Trophoblast cell (in vitro differentiated cells and primary cell): Measurements from ENCODE around the gene USP34.

ENCODE experiments used
- DNase-seq, 2 donors: peaks; one replicate each; pipeline ENCODE4 v3.0.0-alpha.2; 2016
- H2AFZ ChIP-seq: 2 replicates; pipeline ENCODE4 v1.6.1; 2013; ENCODE audit warnings: low read length, moderate library complexity, mild to moderate bottlenecking; ENCODE audit not compliant: insufficient read depth, poor library complexity
- H2AK5ac ChIP-seq: 2 replicates; pipeline ENCODE4 v1.6.1; 2013; ENCODE audit warnings: mild to moderate bottlenecking, low read length
- H2BK120ac ChIP-seq: 2 replicates; pipeline ENCODE4 v1.6.1; 2013; ENCODE audit warnings: low read length, mild to moderate bottlenecking, moderate library complexity; ENCODE audit not compliant: insufficient read depth, poor library complexity
- H2BK12ac ChIP-seq: 2 replicates; pipeline ENCODE4 v1.6.1; 2013; ENCODE audit warnings: mild to moderate bottlenecking, low read length, moderate library complexity
- H2BK5ac ChIP-seq: 2 replicates; pipeline ENCODE4 v1.6.1; 2013; ENCODE audit warnings: low read length, low read depth, moderate library complexity, mild to moderate bottlenecking; ENCODE audit not compliant: poor library complexity
- H3K14ac ChIP-seq: 2 replicates; pipeline ENCODE4 v1.6.1; 2013; ENCODE audit warnings: mild to moderate bottlenecking, low read length
- H3K18ac ChIP-seq: 2 replicates; pipeline ENCODE4 v1.6.1; 2013; ENCODE audit warnings: mild to moderate bottlenecking, low read length
- H3K23ac ChIP-seq: 2 replicates; pipeline ENCODE4 v1.6.1; 2013; ENCODE audit warnings: low read length
- H3K27ac ChIP-seq: 2 replicates; pipeline ENCODE4 v1.5.1; 2013; ENCODE audit warnings: low read depth, mild to moderate bottlenecking, inconsistent platforms, low read length, moderate library complexity
- H3K27me3 ChIP-seq: 2 replicates; pipeline ENCODE4 v1.6.1; 2013; ENCODE audit warnings: inconsistent platforms, mild to moderate bottlenecking, low read length, moderate library complexity; ENCODE audit not compliant: insufficient read depth
- H3K36me3 ChIP-seq, 2 experiments: 1 replicate in 1 of 2; 2 replicates in 1 of 2; pipeline ENCODE4 v1.6.1; 2013; ENCODE audit warnings: low read length in 2 of 2, mild to moderate bottlenecking in 2 of 2, moderate library complexity in 1 of 2; ENCODE audit not compliant: insufficient read depth in 2 of 2, control insufficient read depth in 1 of 2
- H3K4ac ChIP-seq: 2 replicates; pipeline ENCODE4 v1.6.1; 2013; ENCODE audit warnings: low read depth, mild to moderate bottlenecking, low read length, moderate library complexity
- H3K4me1 ChIP-seq, 2 experiments: 1 replicate in 1 of 2; 2 replicates in 1 of 2; pipeline ENCODE4 v1.6.1; 2013; ENCODE audit warnings: low read length in 2 of 2, mild to moderate bottlenecking in 2 of 2, moderate library complexity in 1 of 2; ENCODE audit not compliant: insufficient read depth in 2 of 2, control insufficient read depth in 1 of 2
- H3K4me2 ChIP-seq: 2 replicates; pipeline ENCODE4 v1.6.1; 2013; ENCODE audit warnings: inconsistent platforms, mild to moderate bottlenecking, low read length, moderate library complexity
- H3K4me3 ChIP-seq: 2 replicates; pipeline ENCODE4 v1.5.1; 2013; ENCODE audit warnings: mild to moderate bottlenecking, low read depth, low read length, inconsistent platforms
- H3K79me1 ChIP-seq: one replicate; pipeline ENCODE4 v1.6.1; 2013; ENCODE audit warnings: low read length
- H3K79me2 ChIP-seq: 2 replicates; pipeline ENCODE4 v1.6.1; 2013; ENCODE audit warnings: low read length, mild to moderate bottlenecking; ENCODE audit not compliant: control insufficient read depth, insufficient read depth, poor library complexity
- H3K9ac ChIP-seq: 2 replicates; pipeline ENCODE4 v1.6.1; 2013; ENCODE audit warnings: mild to moderate bottlenecking, low read length
- H3K9me3 ChIP-seq: 2 replicates; pipeline ENCODE4 v1.6.1; 2013; ENCODE audit warnings: low read depth, mild to moderate bottlenecking, control low read depth, inconsistent platforms, low read length; ENCODE audit not compliant: insufficient read depth
- H4K12ac ChIP-seq: 2 replicates; pipeline ENCODE4 v1.6.1; 2013; ENCODE audit warnings: low read depth, mild to moderate bottlenecking, low read length, moderate library complexity
- H4K8ac ChIP-seq: 2 replicates; pipeline ENCODE4 v1.6.1; 2013; ENCODE audit warnings: low read depth, mild to moderate bottlenecking, low read length, moderate library complexity
- H4K91ac ChIP-seq: one replicate; pipeline ENCODE4 v1.6.1; 2013; ENCODE audit warnings: low read depth, mild to moderate bottlenecking, low read length, moderate library complexity
- WGBS: extraction: QIAGEN DNeasy Blood & Tissue Kit; methylation state at CpG from one replicate; pipeline ENCODE4 v1.1.7; 2013; ENCODE audit warnings: missing lambda C conversion rate; ENCODE audit not compliant: insufficient read length, insufficient coverage; ENCODE audit errors: extremely low coverage; 5-methylcytosine and 5-hydroxymethylcytosine counted together

Gene USP34

DNA sequence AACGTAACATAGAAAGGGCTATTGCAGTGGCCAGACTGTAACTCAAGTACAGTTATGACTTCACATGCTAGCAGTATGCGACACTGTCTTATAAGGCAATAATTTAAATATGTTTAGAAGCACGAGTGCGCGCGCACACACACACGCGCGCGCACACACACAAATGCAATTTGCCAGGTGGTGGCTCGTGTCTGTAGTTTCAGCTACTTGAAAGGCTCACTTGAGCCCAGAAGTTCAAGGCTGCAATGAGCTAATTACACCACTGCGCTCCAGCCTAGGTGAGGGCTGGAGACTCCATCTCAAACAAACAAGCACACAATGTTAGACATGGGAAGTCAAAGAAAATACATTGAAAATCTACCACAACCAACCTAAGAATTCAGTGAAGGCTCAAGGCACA lies 103.7 kb downstream of the USP34 start:
- Histone ChIP-seq H4K12ac (no peak overlapping the region), H3K9me3 (no peaks in the 10 kb centered on the region), H3K27ac (no peak overlapping the region), H3K18ac (no peak overlapping the region), H3K79me1 (no peaks in the 10 kb centered on the region), H2AFZ (no peak overlapping the region), H3K27me3 (no peaks in the 10 kb centered on the region), H3K4ac (no peak overlapping the region), H3K4me2 (no peak overlapping the region), H3K4me3 (no peak overlapping the region), H3K4me1 (no peaks in the 10 kb centered on the region), H3K9ac (no peak overlapping the region), H2AK5ac (no peak overlapping the region), H2BK5ac (no peak overlapping the region), H3K36me3 (peaks cover 10 to 12% of the 10 kb centered on the region in 2 experiments), H4K8ac (no peak overlapping the region), H2BK12ac (no peak overlapping the region), H2BK120ac (no peak overlapping the region), H3K79me2 (no peaks in the 10 kb centered on the region), H3K14ac (no peak overlapping the region), H3K23ac (no peak overlapping the region), H4K91ac (no peak overlapping the region)
- WGBS, result no CpG with 5 or more reads among the region's 12 CpGs
- DNase-seq, result no peak

- Histone ChIP-seq H3K27me3 (no peaks in the 10 kb centered on the region), H3K4me1 (no peaks in the 10 kb centered on the region), H3K4ac (no peak overlapping the region), H2BK12ac (no peak overlapping the region), H2AK5ac (no peak overlapping the region), H3K9me3 (no peaks in the 10 kb centered on the region), H3K18ac (no peak overlapping the region), H3K4me2 (no peak overlapping the region), H4K91ac (no peak overlapping the region), H4K8ac (no peak overlapping the region), H3K4me3 (no peak overlapping the region), H2BK5ac (no peak overlapping the region), H3K27ac (no peak overlapping the region), H3K14ac (no peak overlapping the region), H3K23ac (no peak overlapping the region), H2AFZ (no peak overlapping the region), H3K79me1 (no peaks in the 10 kb centered on the region), H4K12ac (no peak overlapping the region), H3K9ac (no peak overlapping the region), H3K36me3 (peaks cover 6 to 12% of the 10 kb centered on the region in 2 experiments), H3K79me2 (no peaks in the 10 kb centered on the region), H2BK120ac (no peak overlapping the region)
- DNase-seq, result no peak
- WGBS, result no CpG with 5 or more reads among the region's 2 CpGs
Measured at GRCh38 chr2:61363580-61363979, 107.3 kb downstream of the USP34 start.

- Histone ChIP-seq H3K18ac (no peak overlapping the region), H3K4me2 (no peak overlapping the region), H3K79me2 (no peaks in the 10 kb centered on the region), H3K79me1 (no peaks in the 10 kb centered on the region), H4K91ac (no peak overlapping the region), H2BK5ac (no peak overlapping the region), H2AFZ (no peak overlapping the region), H3K4ac (no peak overlapping the region), H3K4me1 (no peaks in the 10 kb centered on the region), H2BK120ac (no peak overlapping the region), H3K36me3 (peaks cover 6 to 10% of the 10 kb centered on the region in 2 experiments), H4K8ac (no peak overlapping the region), H3K9me3 (no peaks in the 10 kb centered on the region), H2AK5ac (no peak overlapping the region), H3K27me3 (no peaks in the 10 kb centered on the region), H2BK12ac (no peak overlapping the region), H3K23ac (no peak overlapping the region), H4K12ac (no peak overlapping the region), H3K9ac (no peak overlapping the region), H3K27ac (no peak overlapping the region), H3K4me3 (no peak overlapping the region), H3K14ac (no peak overlapping the region)
- WGBS, result no CpG with 5 or more reads among the region's 1 CpG
- DNase-seq, result no peak
Measured at GRCh38 chr2:61362873-61363272, 108.0 kb downstream of the USP34 start.

- Histone ChIP-seq H3K18ac (no peak overlapping the region), H3K36me3 (peaks cover 3 to 9% of the 10 kb centered on the region in 2 experiments), H4K91ac (no peak overlapping the region), H3K14ac (no peak overlapping the region), H2BK120ac (no peak overlapping the region), H2AFZ (no peak overlapping the region), H3K79me1 (no peaks in the 10 kb centered on the region), H3K4ac (no peak overlapping the region), H3K79me2 (no peaks in the 10 kb centered on the region), H3K27ac (no peak overlapping the region), H4K8ac (no peak overlapping the region), H3K9me3 (no peaks in the 10 kb centered on the region), H3K4me1 (no peaks in the 10 kb centered on the region), H3K27me3 (no peaks in the 10 kb centered on the region), H2BK5ac (no peak overlapping the region), H2AK5ac (no peak overlapping the region), H2BK12ac (no peak overlapping the region), H3K23ac (no peak overlapping the region), H4K12ac (no peak overlapping the region), H3K4me2 (no peak overlapping the region), H3K9ac (no peak overlapping the region), H3K4me3 (no peak overlapping the region)
- DNase-seq, result no peak
- no CpG with 5 or more reads among the region's 1 CpG for WGBS
Measured at GRCh38 chr2:61361068-61361467, 109.8 kb downstream of the USP34 start.
